GM06990 (cell line): ENCODE results near the gene FLYWCH1.
"Not testable (repeated sequence)": the region's sequence is repeated elsewhere in the genome, so short reads cannot be mapped to it uniquely, and the experiment has no call there.

Experiments
- DNase-seq: peaks from one replicate; pipeline ENCODE4 v3.0.0-alpha.2; 2011; ENCODE audit not compliant: insufficient read length; ENCODE audit errors: extremely low read depth
- H3K27me3 ChIP-seq: replicated peaks from 2 replicates; pipeline ENCODE4 v1.6.0; 2011; ENCODE audit warnings: low read length; ENCODE audit not compliant: control insufficient read depth, insufficient read depth
- H3K36me3 ChIP-seq: 2 replicates; pipeline ENCODE4 v1.5.1; 2011; ENCODE audit warnings: low read length; ENCODE audit not compliant: control insufficient read depth, insufficient read depth
- H3K4me3 ChIP-seq: replicated peaks from 2 replicates; pipeline ENCODE4 v1.5.1; 2011; ENCODE audit warnings: low read depth, mild to moderate bottlenecking, control low read depth, low read length
- TF ChIP-seq, protein P1 (sequence below): IDR thresholded peaks from 2 replicates; pipeline ENCODE4 v1.5.1; 2011; ENCODE audit warnings: low read length, control low read depth, mild to moderate bottlenecking, inconsistent platforms; ENCODE audit not compliant: insufficient read depth, poor library complexity, severe bottlenecking

Gene FLYWCH1

DNA sequence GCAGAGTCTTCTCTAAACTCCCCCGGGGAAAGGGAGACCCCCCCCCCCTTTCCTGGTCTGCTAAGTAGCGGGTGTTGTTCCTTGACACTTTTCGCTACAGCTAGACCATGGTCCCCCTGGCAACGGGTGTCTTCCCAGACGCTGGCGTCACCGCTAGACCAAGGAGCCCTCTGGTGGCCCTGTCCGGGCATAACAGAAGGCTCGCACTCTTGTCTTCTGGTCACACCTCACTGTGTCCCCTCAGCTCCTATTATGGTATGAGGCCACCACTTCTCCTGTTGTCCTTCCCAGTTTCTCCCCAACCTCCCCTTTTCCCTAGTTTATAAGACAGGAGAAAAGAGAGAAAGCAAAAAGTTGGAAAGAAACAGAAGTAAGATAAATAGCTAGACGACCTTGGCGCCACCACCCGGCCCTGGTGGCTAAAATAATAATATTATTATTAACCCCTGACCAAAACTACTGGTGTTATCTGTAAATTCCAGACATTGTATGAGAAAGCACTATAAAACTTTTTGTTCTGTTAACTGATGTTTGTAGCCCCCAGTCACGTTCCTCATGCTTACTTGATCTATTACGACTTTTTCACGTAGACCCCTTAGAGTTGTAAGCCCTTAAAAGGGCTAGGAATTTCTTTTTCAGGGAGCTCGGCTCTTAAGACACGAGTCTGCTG, 4.5 kb upstream of the FLYWCH1 start:
- TF ChIP-seq, protein P1, sequence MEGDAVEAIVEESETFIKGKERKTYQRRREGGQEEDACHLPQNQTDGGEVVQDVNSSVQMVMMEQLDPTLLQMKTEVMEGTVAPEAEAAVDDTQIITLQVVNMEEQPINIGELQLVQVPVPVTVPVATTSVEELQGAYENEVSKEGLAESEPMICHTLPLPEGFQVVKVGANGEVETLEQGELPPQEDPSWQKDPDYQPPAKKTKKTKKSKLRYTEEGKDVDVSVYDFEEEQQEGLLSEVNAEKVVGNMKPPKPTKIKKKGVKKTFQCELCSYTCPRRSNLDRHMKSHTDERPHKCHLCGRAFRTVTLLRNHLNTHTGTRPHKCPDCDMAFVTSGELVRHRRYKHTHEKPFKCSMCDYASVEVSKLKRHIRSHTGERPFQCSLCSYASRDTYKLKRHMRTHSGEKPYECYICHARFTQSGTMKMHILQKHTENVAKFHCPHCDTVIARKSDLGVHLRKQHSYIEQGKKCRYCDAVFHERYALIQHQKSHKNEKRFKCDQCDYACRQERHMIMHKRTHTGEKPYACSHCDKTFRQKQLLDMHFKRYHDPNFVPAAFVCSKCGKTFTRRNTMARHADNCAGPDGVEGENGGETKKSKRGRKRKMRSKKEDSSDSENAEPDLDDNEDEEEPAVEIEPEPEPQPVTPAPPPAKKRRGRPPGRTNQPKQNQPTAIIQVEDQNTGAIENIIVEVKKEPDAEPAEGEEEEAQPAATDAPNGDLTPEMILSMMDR = peak; percentile 52
- H3K36me3 ChIP-seq, DNase-seq, H3K27me3 ChIP-seq, H3K4me3 ChIP-seq: not testable (repeated sequence)

DNA sequence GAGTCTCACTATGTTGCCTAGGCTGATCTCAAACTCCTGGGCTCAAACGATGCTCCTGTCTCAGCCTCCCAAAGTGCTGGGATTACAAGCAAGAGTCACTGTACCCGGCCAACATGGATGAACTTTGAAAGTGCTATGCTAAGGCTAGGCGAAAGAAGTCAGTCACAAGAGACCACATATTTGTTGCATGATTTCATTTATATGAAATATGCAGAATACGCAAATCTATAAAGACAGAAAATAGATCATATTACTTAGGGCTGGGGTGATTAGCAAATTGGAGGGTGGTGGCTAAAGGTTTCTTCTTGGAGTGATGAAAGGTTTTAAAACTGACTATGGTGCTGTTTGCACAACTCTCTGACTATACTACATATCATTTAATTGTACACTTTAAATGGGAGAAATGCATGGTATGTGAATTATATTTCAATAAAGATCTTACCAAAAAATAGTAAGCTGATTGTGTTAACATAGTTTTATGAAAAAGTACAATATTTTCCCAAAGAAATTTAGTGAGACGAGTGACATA, 1.2 kb upstream of the FLYWCH1 start:
- Histone ChIP-seq H3K27me3 (no peaks in the 10 kb centered on the region), H3K36me3 (peaks cover 2% of the 10 kb centered on the region; the same call in 1 of the 2 replicates), H3K4me3 (no peak overlapping the region)
- no peak for DNase-seq
- TF ChIP-seq, protein P1 = no peak

DNA sequence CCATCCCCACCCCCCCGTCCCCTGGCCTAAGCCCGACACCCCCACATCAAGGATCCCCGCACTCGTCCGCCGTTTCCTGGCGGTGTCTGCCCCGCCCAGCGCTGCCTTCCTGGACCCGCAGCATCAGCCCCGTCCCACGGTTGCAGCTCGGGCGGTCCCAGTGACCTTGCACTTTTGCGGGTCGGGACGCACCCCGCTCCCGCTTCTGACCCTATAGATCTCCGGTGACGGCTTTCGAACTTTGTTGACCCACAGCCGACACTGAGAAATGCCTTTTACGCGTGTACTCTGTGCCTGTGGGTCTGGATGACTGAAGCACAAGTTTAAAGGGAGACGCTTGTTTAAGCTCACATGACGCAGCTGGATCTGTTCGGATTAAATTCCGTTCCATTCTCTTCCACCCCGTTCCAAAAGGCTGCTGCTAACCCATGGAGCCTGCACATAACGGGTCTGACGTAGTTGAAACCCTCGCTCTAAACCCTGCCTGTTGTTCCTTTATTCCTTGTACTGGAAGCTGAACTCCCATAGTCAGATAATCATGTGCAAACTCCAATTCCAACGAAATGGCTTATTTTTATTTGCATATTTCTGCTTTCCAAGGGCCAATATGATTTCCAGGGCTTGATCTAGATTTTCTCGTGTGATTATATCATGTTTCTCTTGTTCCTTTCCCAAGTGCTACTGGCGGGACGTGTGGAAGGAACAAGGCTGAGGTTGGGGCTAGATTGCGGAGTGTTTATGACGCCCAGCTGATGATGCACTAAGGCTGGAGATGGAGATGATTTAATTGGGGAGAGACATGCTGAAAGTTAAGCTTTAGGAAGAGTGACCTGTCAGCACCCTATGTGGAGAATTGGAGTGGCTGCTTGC, 834 bp downstream of the FLYWCH1 start:
- TF ChIP-seq, protein P1 = no peak
- peaks cover 2% of the 10 kb centered on the region; the same call in 1 of the 2 replicates for H3K36me3 ChIP-seq
- no peak for DNase-seq
- no peaks in the 10 kb centered on the region for H3K27me3 ChIP-seq
- peak overlapping the region; percentile 81 for H3K4me3 ChIP-seq

DNA sequence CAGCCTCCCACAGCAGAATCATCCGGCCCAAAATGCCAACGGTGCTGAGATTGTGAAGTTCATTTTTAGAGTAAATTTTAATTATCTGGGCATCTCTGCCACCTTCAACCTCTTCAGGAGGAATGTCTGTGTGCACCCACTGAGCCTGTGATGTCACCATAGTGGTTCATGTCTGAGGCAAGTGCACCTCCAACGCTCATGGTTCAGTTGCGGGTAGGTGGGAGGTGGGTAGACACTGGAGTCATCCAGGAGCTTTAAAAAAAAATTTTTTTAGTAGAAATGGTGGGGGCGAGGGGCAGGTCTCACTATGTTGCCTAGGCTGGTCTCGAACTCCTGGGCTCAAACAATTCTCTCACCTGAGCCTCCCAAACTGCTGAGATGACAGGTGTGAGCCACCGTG, 1.9 kb downstream of the FLYWCH1 start:
- Histone ChIP-seq H3K36me3 (peaks cover 2% of the 10 kb centered on the region; the same call in 1 of the 2 replicates), H3K4me3 (no peak overlapping the region), H3K27me3 (no peaks in the 10 kb centered on the region)
- no peak for DNase-seq
- TF ChIP-seq, protein P1 = no peak

DNA sequence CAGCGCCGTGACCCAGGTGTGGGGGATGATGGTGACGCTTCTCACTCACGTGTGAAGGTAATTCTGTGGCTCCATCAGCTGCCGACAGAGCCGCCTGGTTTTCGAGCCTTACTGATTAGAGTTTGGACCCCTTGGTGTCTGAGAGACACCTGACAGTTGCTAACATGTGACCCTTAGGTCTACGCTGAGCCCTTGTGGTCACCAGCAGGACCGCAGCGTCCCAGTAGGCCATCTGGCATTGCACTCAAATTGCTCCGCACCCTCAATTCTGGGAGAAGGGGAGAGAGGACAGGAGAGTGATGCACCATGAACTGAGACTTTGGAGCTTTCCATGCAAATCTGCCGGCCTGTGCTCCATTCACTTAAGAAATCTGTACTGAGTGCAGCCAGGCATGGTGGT, 2.5 kb downstream of the FLYWCH1 start:
- Histone ChIP-seq H3K36me3 (peaks cover 2% of the 10 kb centered on the region; the same call in 1 of the 2 replicates), H3K4me3 (no peak overlapping the region), H3K27me3 (no peaks in the 10 kb centered on the region)
- no peak for DNase-seq
- TF ChIP-seq, protein P1 = no peak
